Thyroid gland (tissue), 4 donors: Measurements from ENCODE around the gene ALDH3A1.

Source experiments
- CTCF ChIP-seq, 6 experiments: fragments of 200-600 bp in 3 of 6; fragments of 450-650 bp in 3 of 6; sonication (generic) in 3 of 6; IDR thresholded peaks; one replicate each; pipeline ENCODE4 v1.5.1; 2016 to 2019; ENCODE audit warnings: antibody characterized with exemption in 6 of 6, mild to moderate bottlenecking in 2 of 6, inconsistent platforms in 1 of 6, moderate library complexity in 1 of 6
- POLR2A ChIP-seq, 2 donors: fragments of 450-650 bp; IDR thresholded peaks; one replicate each; pipeline ENCODE4 v1.6.1; 2017; ENCODE audit warnings: antibody characterized with exemption in 2 of 2, mild to moderate bottlenecking in 2 of 2, moderate library complexity in 1 of 2

- TF ChIP-seq CTCF (IDR thresholded peaks at IDR 0.05) (no peak), POLR2A (IDR thresholded peaks at IDR 0.05) (no peak)
These were observed 4.3 kb upstream of the ALDH3A1 start for GRCh38 chr17:19752216-19753050.
